Neural crest cell (in vitro differentiated cells): ENCODE data around the gene TSFM. TPM values are rescaled to one million over a fixed set of nuclear protein-coding genes. Genes with fewer than 3 reads are reported as not detected.
A peak's percentile ranks its signal among the peaks of the same experiment; 100 is the strongest.

Experiments used
- DNase-seq: peaks from one replicate; pipeline ENCODE4 v3.0.0; 2021; ENCODE audit warnings: low read depth, mixed read lengths, low spot score
- H3K27ac Mint-ChIP-seq: one replicate; pipeline ENCODE4 v1.8.0; 2021; ENCODE audit warnings: mild to moderate bottlenecking, mixed read lengths; ENCODE audit not compliant: unreplicated experiment
- H3K27me3 Mint-ChIP-seq: 2 replicates; pipeline ENCODE4 v1.8.0; 2021; ENCODE audit warnings: low read depth, mild to moderate bottlenecking, mixed read lengths
- H3K36me3 Mint-ChIP-seq: 2 replicates; pipeline ENCODE4 v1.8.0; 2021; ENCODE audit warnings: low read depth, mild to moderate bottlenecking, mixed read lengths
- H3K4me1 Mint-ChIP-seq: 2 replicates; pipeline ENCODE4 v1.8.0; 2021; ENCODE audit warnings: mixed read lengths
- H3K4me3 Mint-ChIP-seq: one replicate; pipeline ENCODE4 v1.8.0; 2021; ENCODE audit warnings: mild to moderate bottlenecking, mixed read lengths
- H3K9me3 Mint-ChIP-seq: 2 replicates; pipeline ENCODE4 v1.8.0; 2021; ENCODE audit warnings: mixed read lengths
- CTCF ChIP-seq: fragments of 200-600 bp; sonication (generic); conservative IDR thresholded peaks from 2 replicates; pipeline ENCODE4 v1.5.0; 2021; ENCODE audit warnings: antibody characterized with exemption, mild to moderate bottlenecking
- total RNA-seq: library from RNA; stranded (reverse); gene quantifications from 2 replicates; pipeline ENCODE4 v1.2.1, GENCODE V29; 2021

Gene TSFM
- total RNA-seq, 1 donor from 2014 or later = 32.3 TPM

DNA sequence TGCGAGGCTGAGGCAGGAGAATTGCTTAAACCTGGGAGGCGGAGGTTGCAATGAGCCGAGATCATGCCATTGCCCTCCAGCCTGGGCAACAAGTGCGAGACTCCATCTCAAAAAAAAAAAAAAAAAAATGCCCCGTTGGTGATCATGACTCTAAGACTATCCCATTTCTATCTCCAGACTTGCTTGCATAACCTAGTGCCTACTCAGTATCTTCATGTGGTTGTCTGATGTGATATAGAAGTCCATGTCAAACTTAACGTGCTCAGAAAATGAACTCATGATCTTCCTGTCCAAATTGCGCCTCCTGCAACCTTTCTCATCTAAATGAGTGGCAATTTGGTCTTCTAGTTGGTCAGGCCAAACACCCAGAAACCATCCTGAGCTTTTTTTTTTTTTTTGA, 4.7 kb upstream of the TSFM start:
- no peak overlapping the region for H3K27ac Mint-ChIP-seq
- peaks cover 14% of the 10 kb centered on the region for H3K4me1 Mint-ChIP-seq

GRCh38 chr12:57779736-57780135, 2.9 kb upstream of the TSFM start:
- H3K27ac Mint-ChIP-seq = peak overlapping the region; percentile 1
- H3K9me3 Mint-ChIP-seq = no peaks in the 10 kb centered on the region
- peak overlapping the region; percentile 43 for H3K4me3 Mint-ChIP-seq
- H3K4me1 Mint-ChIP-seq = peaks cover 20% of the 10 kb centered on the region
- peaks cover 11% of the 10 kb centered on the region for H3K36me3 Mint-ChIP-seq
- no peak for TF ChIP-seq CTCF
- no peaks in the 10 kb centered on the region for H3K27me3 Mint-ChIP-seq
- no peak for DNase-seq

More for the DNA sequence above, 4.7 kb upstream of the TSFM start:
- DNase-seq = no peak
- no peak for TF ChIP-seq CTCF
- H3K9me3 Mint-ChIP-seq = no peaks in the 10 kb centered on the region
- no peaks in the 10 kb centered on the region for H3K27me3 Mint-ChIP-seq
- H3K4me3 Mint-ChIP-seq = no peak overlapping the region
- H3K36me3 Mint-ChIP-seq = peaks cover 8% of the 10 kb centered on the region

- TF ChIP-seq CTCF = no peak
- Mint-ChIP-seq H3K36me3 (peaks cover 11% of the 10 kb centered on the region), H3K4me1 (peaks cover 20% of the 10 kb centered on the region), H3K27ac (no peak overlapping the region), H3K4me3 (peak overlapping the region; percentile 47), H3K27me3 (no peaks in the 10 kb centered on the region), H3K9me3 (no peaks in the 10 kb centered on the region)
- no peak for DNase-seq
Measured at GRCh38 chr12:57780284-57780897, 2.2 kb upstream of the TSFM start.

GRCh38 chr12:57781244-57781643, 1.3 kb upstream of the TSFM start:
- DNase-seq = no peak
- TF ChIP-seq CTCF = no peak
- Mint-ChIP-seq H3K4me1 (peaks cover 16% of the 10 kb centered on the region), H3K36me3 (peaks cover 7% of the 10 kb centered on the region), H3K27ac (no peak overlapping the region), H3K9me3 (no peaks in the 10 kb centered on the region), H3K27me3 (no peaks in the 10 kb centered on the region), H3K4me3 (no peak overlapping the region)

DNA sequence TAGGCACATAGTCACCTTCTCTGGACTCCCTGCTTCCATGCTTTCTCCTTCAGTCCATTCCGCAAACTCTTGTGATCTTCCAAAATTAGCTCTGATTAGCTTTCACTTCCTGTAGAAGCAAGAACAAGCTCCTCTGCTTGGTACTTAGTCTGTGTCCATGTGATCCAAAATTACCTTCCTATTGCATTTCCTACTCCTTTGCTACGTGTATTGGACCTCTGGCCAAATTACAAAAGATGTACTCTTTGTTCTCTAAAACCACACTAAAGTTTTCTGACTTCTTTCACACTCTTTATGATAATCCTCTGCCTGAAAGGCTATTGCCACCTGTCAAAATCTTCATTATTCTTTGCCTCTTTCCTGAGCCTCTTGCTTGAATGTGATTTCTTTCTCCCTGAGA, 786 bp upstream of the TSFM start:
- DNase-seq = no peak
- TF ChIP-seq CTCF = no peak
- Mint-ChIP-seq H3K9me3 (no peaks in the 10 kb centered on the region), H3K27me3 (no peaks in the 10 kb centered on the region), H3K36me3 (peaks cover 7% of the 10 kb centered on the region), H3K27ac (no peak overlapping the region), H3K4me3 (peak overlapping the region; percentile 18), H3K4me1 (peaks cover 16% of the 10 kb centered on the region)
